ENCODE measurements around the gene MAGEL2.
"Not testable (repeated sequence)": the region's sequence is repeated elsewhere in the genome, so short reads cannot be mapped to it uniquely, and the experiment has no call there.

The MAGEL2 gene

GRCh38 chr15:23602124-23602523, 45.5 kb downstream of the MAGEL2 start:
- no peak for DNase-seq

DNA sequence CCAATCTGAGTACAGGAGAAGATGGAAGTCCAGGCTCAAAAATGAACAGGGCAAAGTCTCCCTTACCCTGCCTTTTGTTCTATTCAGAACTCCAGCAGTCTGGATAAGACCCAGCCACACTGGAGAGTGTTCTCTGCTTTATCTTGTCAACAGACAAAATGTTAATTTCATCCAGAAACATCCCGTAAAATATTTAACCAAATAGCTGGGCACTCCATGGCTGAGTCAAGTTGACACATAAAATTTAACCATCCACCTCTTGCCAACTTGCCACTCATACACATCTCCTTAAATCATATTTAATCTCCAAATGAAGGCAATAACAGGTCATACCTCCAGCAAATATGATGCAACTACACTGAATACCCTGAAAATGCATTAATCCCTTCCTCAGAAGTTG, 48.6 kb downstream of the MAGEL2 start:
- no peak for DNase-seq

DNA sequence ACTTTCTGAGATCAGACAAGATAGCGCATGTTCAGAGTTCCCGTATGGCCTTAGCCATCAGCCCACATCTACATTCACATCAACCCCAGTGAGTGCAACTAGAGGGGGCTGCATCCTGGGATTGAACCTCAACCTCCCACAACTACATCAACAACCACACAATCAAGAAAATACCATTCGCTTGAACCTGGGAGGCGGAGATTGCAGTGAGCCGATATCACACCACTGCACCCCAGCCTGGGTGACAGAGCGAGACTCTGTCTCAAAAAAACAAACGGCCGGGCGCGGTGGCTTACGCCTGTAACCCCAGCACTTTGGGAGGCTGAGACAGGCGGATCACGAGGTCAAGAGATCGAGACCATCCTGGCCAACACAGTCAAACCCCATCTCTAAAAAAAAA, 50.4 kb downstream of the MAGEL2 start:
- DNase-seq = not testable (repeated sequence)

- DNase-seq = no peak
Measured at GRCh38 chr15:23596736-23597135, 50.9 kb downstream of the MAGEL2 start.

- no peak for DNase-seq
Measured at GRCh38 chr15:23595368-23595767, 52.3 kb downstream of the MAGEL2 start.

DNA sequence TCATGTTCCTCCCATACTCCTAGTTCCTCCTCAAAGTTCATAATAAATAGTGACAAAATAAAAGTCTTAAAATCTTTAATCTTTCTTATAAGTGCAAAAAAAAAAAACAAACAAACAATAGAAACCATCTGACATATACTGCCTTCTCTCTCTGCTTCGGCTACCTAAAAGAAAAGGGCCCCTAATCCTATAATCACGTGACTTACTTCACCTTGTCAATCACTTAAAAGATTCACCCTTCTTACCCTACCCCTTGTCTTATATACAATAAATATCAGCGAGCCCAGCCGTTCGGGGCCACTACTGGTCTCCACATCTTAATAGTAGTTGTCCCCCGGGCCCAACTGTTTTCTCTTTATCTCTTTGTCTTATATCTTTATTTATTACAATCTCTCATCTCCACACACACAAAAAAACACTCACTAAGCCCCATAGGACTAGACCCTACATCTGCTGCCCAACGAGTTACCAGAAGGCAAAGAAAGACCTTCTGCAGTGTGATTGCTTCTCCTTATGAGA, 53.4 kb downstream of the MAGEL2 start:
- no peak for DNase-seq

Data from inflammatory macrophage treated with lipopolysaccharide for 4 hours (primary cell).